ENCODE measurements around the gene TNNI2. TPM values are rescaled to one million over a fixed set of nuclear protein-coding genes. Genes with fewer than 3 reads are reported as not detected.

TNNI2 gene
- total RNA-seq, 1 donor from 2014 or later, result not detected

DNA sequence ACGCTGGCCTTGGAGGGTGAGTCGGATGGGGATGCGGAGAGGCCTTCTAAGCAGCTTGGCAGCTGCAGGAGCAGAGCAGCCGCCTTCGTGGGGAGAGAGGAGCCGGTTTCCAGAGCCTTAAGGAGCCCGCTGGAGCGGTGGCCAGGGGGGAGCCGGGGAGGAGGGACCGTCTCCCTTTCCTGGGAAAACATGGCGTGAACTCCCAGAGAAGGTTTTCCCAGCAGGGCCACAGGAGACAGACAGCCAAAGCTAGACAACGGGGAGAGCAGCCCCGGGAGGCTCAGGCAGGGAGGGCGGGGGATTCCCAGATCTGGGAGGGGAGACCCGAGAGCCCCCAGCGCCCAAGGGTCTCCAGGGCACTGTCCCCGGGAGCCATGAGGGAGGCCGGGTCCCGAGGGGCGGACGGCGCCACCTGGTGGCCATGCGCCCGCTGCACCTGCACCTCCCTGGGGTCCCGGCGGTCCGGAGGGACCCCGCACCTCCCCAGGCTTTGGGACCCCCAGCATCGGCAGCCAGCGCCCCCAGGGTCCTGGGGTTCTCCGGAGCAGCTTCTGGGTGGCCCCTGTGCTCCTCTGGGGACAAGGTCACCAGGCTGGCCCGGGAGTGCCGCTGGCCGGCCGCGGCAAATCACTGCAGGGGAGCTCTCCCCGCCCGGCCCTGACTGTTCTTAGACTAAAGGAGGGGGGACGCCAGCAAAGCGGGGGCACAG is 6.4 kb upstream of the TNNI2 start:
- intact Hi-C loops (cut with micrococcal nuclease), result loop anchor here (1.0 to 5.0 kb wide), 3 partner anchors 75 to 180 kb away; no protein-coding TSS in a partner anchor

DNA sequence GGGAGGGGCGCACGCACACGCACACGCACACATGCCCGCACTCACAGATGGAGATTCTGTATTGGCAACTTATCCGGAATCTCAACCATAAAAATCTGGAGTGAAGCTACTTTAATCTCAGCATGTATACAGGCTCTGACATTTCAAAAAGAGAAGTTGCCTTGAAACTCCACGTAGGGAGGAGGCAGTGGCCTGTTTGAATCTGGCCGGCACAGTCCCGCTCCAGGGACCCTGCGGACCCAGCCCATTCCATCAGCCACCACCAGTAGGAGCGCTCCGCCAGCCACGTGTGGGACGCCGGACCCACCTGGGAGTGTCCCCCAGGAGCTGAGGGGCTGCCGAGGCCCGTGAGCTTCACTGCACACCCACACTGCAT is 5.9 kb upstream of the TNNI2 start:
- intact Hi-C loops (cut with micrococcal nuclease), result loop anchor here (1.0 to 5.0 kb wide), 3 partner anchors 76 to 180 kb away; no protein-coding TSS in a partner anchor

DNA sequence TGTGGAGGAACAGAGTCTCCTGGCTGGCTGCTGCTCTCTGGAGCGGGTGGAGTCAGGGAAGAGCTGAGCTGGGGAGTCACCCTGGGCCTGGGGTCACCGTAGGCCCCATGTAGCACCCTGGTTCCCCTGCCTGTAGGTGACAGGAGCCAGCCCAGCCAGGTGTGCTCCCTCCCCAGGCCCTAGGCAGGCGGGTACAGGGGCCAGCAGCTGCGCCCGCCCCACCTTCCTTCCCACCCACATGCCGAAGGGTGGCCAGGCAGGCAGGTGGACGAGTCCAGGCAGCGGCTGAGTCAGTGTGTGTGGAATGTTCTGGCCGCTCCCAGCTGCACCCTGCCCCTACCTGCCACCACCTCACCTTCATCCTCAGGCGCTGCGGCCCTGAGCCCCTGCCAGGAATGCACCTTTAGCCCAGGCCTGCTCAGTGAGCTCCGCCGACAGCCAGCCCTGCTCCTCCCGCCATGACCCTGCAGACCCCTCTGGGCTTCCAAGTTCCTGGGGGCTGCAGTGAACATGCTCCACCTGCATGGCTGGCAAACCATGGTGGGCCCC is 4.6 kb upstream of the TNNI2 start:
- intact Hi-C loops (cut with micrococcal nuclease), result loop anchor here (5.0 kb wide), 1 partner anchor 77 kb away; no protein-coding TSS in a partner anchor

DNA sequence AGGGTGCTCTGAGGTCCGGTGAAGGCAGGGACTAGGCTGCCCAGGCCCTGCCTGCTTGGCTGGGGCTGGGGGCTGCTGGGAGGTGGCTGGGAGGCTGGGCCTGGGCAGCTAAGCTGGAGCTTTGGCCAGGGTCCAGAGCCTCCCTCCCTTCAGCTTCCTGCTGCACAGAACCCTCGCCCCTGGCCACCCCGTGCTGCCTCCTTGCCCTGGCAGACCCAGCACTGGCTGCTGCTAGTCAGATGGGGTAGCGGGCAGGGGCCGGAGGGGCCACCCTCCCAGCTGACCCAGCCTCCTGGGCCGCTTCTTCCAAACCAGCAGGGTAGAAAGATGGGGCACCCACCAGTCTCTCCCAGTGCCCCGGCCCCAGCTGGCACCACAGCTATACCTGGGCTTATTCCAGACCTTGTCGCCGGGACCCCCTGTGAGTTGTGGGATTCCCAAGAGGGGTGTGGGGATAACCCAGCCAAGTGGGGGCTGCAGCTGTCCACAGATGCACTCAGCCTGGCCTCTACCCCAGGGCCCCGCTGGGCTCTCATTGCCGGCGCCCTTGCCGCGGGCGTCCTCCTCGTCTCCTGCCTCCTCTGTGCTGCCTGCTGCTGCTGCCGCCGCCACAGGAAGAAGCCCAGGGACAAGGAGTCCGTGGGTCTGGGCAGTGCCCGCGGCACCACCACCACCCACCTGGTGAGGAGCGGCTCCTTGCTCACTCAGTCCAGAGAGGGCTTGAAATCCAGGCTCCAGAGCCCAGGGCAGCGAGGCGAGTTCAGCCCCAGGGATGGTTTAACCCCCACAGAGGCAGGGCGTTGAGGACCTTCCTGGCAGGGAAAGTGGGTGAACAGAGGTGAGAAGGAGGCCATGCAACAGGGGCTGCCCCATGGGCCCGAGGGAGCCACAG is 3.8 kb upstream of the TNNI2 start, which contains the start of gene SYT8:
Gene SYT8, plus strand, starts transcription at position 212 of the 892 bp plus-strand sequence. Its CDS starts 116 bp downstream, at position 328.
- intact Hi-C loops (cut with micrococcal nuclease), result loop anchor here (5.0 kb wide), 1 partner anchor 78 kb away; no protein-coding TSS in a partner anchor

DNA sequence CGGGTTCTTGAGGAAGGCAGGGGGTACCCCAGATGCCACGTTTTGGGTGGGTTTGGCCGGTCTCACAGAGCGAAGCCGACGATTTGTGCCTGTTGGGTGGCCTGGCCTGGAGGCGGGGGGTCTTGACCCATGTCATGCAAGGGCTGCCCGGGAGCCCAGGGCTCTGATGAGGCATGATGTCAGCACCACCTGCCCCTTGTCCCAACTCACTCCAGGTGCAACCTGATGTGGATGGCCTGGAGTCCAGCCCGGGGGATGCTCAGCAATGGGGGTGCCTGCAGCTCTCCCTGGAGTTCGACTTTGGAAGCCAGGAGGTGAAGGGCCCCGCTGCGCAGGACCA is 3.1 kb upstream of the TNNI2 start:
- intact Hi-C loops (cut with micrococcal nuclease), result no loop called here

DNA sequence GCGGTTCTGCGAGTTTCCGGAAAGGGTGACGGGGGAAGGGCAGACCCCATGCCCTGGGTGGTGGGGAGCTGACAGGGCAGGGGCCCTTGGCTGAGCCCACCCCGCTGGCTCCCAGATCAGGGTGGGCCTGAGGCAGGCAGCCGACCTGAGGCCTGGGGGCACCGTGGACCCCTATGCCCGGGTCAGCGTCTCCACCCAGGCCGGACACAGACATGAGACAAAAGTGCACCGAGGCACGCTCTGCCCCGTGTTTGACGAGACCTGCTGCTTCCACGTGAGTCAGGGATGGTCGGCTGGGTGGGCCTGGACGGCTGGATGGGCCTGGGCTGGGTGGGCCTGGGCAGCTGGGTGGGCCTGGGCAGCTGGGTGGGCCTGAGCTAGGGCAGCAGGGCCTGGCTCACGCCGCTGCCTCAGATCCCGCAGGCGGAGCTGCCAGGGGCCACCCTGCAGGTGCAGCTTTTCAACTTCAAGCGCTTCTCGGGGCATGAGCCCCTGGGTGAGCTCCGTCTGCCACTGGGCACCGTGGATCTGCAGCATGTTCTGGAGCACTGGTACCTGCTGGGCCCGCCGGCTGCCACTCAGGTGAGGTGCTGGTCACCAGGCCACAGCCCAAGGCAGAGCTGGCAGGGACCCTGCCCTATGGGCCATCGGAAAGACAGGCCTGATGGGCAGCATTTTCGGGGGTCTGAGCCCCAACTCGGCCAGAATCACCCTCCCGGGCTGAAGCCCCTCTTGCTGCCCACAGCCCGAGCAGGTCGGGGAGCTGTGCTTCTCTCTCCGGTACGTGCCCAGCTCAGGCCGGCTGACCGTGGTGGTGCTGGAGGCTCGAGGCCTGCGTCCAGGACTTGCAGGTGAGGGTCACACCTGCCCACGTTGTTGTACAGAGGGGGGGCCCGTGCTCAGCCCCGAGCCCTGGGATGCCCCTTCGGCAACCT is 2.5 kb upstream of the TNNI2 start:
- intact Hi-C loops (cut with micrococcal nuclease), result no loop called here

DNA sequence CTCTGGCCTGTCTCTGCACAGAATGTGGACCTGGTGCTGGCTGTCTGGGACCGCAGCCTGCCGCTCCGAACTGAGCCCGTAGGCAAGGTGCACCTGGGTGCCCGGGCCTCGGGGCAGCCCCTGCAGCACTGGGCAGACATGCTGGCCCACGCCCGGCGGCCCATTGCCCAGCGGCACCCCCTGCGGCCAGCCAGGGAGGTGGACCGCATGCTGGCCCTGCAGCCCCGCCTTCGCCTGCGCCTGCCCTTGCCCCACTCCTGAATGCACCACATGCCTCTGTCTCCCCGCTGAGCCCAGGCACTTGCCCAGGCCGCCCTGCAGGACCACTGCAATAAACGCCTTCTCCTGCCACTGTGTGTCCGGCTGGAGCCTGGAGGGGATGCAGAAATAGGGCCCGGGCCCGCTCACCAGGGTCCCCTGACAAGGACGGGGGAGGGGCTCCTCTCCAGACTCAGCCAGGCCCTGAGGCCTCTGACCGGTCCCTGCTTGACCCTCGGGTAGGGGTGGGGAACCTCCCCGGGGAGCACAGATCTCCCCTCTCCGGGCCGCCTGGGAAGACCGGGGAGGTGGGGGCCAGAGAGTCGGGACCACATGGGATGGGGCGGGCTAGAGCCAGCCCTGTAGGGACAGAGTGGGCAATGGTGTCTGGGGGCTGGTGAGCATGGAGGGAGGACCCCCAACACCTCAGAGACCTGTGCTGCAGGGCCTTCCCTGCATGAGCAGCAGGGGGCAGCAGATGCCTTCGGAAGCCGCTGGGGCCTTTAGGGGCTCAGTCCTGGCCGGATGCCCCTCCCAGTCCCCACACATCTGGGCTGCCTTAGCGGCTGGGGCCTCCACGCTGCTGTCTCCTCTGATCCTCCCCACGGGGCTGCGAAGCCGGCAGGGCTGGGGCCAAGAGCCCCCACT is 1.4 kb upstream of the TNNI2 start:
- intact Hi-C loops (cut with micrococcal nuclease), result loop anchor here (1.0 to 2.0 kb wide), 4 partner anchors 16 to 314 kb away; partner anchors contain the start of genes LSP1 and TNNT3

DNA sequence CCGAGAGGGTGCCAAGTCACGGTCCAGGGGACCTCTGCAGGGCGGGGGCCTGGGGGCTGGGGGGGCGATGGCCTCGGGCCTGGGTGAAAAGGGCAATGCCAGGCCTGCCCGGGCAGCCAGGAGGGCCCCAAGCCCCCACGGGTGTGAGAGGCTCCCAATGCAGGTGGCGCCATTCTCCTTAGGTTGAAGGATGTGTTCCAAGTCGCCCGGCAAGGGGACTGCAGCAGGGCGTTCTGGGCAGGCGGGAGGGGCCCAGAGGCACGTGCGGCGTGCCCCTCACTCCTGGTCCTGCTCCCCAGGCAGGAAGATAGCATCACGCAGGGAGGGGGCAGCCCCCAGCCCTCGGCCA is 730 bp upstream of the TNNI2 start:
- intact Hi-C loops (cut with micrococcal nuclease), result loop anchor here (2.0 kb wide), 2 partner anchors 45 to 81 kb away; partner anchors contain the start of gene TNNT3

DNA sequence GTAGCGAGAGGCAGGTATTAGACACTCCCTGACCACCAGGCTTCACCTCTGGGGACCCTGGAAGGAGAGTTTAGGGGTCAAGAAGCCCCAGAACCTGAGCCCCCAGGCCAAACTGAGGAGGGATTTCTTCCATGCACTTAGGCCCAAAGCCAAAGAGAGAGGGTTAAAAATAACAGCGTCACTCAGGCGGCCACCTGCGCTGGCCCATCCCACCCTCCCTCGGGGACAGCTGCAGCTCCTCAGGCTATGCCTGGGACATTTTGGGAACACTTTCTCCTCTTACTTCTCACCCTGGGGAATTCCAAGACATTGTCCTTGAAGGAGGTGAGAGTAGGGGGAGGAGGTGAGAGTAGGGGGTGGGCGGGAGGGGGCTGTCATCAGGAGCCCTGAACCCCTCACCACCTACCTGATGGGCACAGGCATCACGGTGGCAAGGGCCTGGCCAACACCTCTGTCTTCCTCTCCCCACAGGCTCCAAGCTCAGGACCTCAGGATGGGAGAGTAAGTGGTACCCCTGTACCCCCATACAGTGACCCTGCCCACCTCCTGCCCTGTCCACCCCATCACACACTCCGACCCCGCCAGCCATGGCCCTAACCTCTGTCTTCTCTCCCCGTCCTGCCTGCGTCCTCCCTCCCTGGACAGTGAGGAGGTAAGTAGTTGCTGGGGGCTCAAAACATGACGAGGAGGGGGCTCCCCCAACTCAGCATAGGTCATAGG is 583 bp downstream of the TNNI2 start:
- intact Hi-C loops (cut with micrococcal nuclease), result loop anchor here (2.0 kb wide), 2 partner anchors 43 to 79 kb away; partner anchors contain the start of gene TNNT3

DNA sequence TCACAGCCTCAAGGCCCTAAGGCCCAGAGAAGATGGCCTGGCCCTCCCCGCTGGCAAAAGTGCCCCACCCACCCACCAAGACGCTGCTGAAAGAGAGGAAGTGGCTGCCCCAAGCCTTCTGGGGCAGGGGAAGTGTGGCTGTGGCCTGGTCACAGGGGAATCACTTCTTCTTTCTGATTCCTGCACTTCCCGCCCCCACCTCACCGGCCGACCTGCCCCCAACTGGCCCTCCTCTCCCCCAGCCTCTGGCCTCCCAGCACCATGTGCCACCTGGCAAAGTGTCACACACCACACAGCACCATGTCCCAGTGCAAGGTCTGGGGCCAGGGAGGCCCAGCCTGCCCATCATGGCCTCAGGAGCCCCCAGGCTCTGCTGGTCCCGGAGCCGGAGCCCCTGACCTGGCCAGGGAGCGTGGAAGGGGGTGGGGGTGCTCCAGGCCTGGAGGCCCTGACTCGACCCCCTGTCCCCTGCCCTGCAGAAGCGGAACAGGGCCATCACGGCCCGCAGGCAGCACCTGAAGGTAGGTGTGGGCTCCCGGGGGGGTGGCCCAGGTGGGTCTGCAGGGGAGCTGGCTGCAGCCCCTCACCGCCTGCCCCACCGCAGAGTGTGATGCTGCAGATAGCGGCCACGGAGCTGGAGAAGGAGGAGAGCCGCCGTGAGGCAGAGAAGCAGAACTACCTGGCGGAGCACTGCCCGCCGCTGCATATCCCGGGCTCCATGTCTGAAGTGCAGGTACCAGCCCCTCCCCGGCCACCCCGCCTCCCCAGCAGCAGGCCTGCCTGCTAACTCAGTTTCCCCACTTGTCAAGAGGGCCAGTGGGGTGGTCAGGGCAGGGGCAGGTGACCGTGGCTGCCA is 1.4 kb downstream of the TNNI2 start:
- intact Hi-C loops (cut with micrococcal nuclease), result loop anchor here (2.0 kb wide), 2 partner anchors 43 to 79 kb away; partner anchors contain the start of gene TNNT3

DNA sequence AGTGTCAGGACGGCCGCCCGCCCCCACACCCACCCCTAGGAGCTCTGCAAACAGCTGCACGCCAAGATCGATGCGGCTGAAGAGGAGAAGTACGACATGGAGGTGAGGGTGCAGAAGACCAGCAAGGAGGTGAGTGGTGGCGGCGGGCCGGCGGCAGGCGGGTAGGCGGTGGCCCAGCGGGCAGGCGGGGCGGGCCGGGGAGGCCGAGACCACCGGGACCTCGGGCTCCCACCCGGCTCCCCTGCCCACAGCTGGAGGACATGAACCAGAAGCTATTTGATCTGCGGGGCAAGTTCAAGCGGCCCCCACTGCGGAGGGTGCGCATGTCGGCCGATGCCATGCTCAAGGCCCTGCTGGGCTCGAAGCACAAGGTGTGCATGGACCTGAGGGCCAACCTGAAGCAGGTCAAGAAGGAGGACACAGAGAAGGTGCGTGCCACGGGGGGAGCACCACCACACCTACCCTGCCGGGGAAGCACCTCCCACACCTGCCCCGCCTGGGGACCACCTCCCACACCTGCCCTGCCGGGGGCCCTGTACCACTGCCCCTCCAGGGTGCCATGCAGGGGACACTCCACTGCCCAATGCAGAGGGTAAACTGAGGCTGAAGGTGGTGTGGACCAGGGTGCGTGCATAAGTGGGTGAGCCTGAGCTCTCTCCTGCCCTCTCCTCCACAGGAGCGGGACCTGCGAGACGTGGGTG is 2.1 kb downstream of the TNNI2 start:
- intact Hi-C loops (cut with micrococcal nuclease), result no loop called here

DNA sequence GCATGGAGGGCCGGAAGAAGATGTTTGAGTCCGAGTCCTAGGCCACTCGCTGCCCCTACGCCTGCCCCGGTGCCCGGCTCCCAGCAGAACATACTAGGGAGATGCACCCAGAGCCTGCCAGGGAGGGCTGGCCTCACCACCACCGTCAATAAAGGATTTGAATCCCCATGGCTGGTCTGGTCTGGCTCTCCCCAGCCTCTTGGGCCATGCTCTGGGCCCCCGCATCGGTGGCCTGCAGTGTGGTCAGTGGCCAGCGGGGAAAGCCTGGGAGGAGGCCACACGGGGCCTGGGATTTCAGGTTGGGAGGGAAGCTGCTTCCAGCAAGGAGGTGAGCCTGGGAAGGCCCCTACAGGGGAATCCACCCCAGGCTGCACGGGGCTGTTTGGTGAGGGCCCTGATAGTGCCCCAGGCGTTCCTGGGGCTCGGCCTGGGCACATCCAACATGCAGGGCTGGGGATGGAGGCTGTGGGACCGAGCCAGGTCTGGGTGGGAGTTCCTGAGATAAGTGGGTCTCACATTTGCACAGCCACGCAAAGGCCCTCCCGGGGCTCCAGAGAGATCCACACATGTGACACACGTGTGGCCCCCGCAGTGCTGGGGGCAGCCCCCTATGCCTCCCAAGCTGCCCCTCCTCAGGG is 2.8 kb downstream of the TNNI2 start:
- intact Hi-C loops (cut with micrococcal nuclease), result no loop called here

DNA sequence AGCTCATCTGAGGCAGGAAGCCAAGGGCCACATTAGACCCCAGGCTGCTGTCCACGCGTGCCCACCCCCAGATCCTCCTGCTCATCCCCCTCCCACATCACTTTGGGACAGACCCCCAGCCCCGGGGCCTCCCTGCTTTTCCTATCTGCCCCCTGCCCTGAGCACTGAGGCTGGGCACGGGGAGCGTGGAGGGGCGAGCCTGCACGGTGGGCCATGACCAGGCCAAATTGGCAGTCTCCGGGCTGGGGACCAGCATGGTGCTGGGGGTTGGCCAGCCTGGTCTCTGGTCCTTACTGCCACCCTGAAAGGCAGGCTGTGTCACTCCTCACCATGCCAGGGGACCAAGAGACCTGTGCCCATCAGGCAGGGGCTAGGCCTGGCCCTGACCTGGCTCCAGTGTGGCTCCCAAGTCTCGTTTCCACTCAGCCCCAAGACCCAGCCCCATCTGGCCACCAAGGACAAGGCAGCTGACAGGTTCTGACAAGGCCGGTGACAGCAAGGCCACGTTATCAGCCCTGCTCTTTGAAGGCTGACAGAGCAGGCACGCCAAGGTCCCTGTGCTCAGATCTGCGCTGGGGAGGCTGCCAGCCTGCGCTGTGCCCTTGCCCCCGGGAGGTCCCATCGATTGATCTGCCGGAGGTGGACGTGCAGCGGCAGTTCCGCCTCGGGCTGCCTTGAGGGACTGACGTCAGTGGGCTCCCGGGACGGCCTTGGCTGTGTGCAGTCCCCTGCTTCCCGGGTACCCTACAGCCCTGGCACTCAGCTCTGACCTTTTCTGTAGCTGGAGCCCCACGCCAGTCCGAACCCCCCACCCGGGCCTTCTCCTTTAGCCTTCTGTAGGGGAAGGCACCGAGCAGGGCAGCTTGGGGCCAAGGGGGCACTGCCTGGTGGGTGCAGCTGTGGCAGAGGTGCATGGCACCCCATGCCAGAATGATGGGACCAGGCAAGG is 3.6 kb downstream of the TNNI2 start:
- intact Hi-C loops (cut with micrococcal nuclease), result no loop called here

DNA sequence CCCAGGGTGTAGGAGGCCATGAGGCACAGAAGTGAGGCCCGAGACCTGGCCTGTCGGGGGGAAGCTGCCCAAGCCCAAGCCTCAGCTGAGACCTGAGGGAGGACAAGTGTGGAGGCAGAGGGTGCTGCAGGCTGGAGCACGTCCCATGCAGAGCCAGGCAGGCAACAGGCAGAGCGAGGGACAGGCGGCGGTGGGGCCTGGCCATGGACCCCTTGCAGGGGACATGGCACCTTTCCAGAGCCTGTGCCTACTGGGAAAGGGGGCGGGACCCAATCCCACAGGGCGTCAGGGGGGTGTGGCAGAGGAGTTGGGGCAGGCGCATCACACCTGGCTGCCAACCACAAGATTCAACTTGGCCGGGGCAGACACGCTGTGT is 4.3 kb downstream of the TNNI2 start:
- intact Hi-C loops (cut with micrococcal nuclease), result no loop called here

DNA sequence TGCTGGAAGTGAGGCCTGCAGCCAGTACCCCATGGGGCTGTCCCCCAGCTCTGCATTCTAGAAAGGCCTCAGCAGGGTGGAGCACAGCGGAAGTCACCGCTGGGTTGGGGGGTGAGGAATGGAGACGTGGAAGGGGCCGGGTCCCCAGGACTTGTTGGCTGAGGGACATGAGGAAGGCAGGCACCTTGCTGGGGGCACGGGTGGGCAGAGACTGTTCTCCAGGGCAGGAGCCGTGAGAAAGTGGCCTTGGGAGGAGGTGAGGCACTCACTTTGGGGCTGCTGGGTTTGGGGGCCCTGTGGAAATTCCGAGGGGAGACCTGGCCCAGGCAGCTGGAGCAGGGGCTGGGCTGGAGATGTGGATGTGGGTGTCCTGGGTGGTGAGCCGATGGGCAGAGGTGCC is 5.0 kb downstream of the TNNI2 start:
- intact Hi-C loops (cut with micrococcal nuclease), result no loop called here
